Stomach (tissue), 9 donors: Measurements from ENCODE around the gene ZMIZ1. TPM values are rescaled to one million over a fixed set of nuclear protein-coding genes. Genes with fewer than 3 reads are reported as not detected.
A peak's percentile ranks its signal among the peaks of the same experiment; 100 is the strongest.

Experiments used
- DNase-seq, 2 donors: peaks; one replicate each; pipeline versions ENCODE4 v3.0.0 to v3.0.0-alpha.2; 2013 to 2019
- H3K27ac ChIP-seq, 5 donors: fragments of 200-600 bp in 4 of 5; sonication (generic) in 4 of 5; one replicate each; pipeline ENCODE4 v1.5.1; 2013 to 2019; ENCODE audit warnings: mild to moderate bottlenecking in 1 of 5, moderate library complexity in 1 of 5
- H3K27me3 ChIP-seq, 3 donors: fragments of 200-600 bp; sonication (generic); one replicate each; pipeline ENCODE4 v1.5.1; 2017 to 2019; ENCODE audit warnings: mixed run types in 1 of 3
- H3K36me3 ChIP-seq, 4 donors: fragments of 200-600 bp; sonication (generic); 1 replicate in 3 of 4; 2 replicates in 1 of 4; pipeline ENCODE4 v1.5.1; 2016 to 2019
- H3K4me1 ChIP-seq, 4 donors: fragments of 200-600 bp; sonication (generic); one replicate each; pipeline ENCODE4 v1.5.1; 2016 to 2019
- H3K4me3 ChIP-seq, 4 donors: fragments of 200-600 bp; sonication (generic) in 3 of 4; one replicate each; pipeline ENCODE4 v1.5.1; 2016 to 2019; ENCODE audit warnings: mild to moderate bottlenecking in 1 of 4
- H3K9me3 ChIP-seq, 4 donors: fragments of 200-600 bp; sonication (generic); one replicate each; pipeline ENCODE4 v1.5.1; 2016 to 2019
- EP300 ChIP-seq: sonication (generic); formaldehyde crosslinking; IDR thresholded peaks from one replicate; pipeline ENCODE4 v1.6.1; 2017; ENCODE audit warnings: antibody characterized with exemption
- POLR2A ChIP-seq, 4 donors: fragments of 450-650 bp; IDR thresholded peaks; one replicate each; pipeline ENCODE4 v1.6.1; 2016; ENCODE audit warnings: antibody characterized with exemption in 4 of 4, control low read depth in 2 of 4, mild to moderate bottlenecking in 1 of 4, moderate library complexity in 1 of 4
- POLR2AphosphoS5 ChIP-seq, 3 donors: sonication (generic); formaldehyde crosslinking; IDR thresholded peaks; one replicate each; pipeline ENCODE4 v1.6.1; 2016; ENCODE audit warnings: antibody characterized with exemption in 3 of 3
- WGBS, 5 donors: extraction: QIAGEN DNeasy Blood & Tissue Kit in 3 of 5; methylation state at CpG; one replicate each; pipeline versions ENCODE4 v1.1.5 to v1.1.7; 2013 to 2018; 5-methylcytosine and 5-hydroxymethylcytosine counted together
- intact Hi-C: fragments of 100-400 bp; cut with DNase I; formaldehyde crosslinking; loops from one replicate; pipeline ENCODE4 v1.15.1; 2023; ENCODE audit warnings: low total_unique reads
- polyA plus RNA-seq, 3 donors: library from polyadenylated mRNA; stranded (reverse); fragments of 200-250 nt; gene quantifications; one replicate each; pipeline ENCODE4 v1.2.3, GENCODE V29; 2013
- total RNA-seq, 5 donors: library from RNA; depleted of rRNA; stranded (reverse); fragments of >200 nt; gene quantifications; one replicate each; pipeline versions ENCODE4 v1.1.0 to v1.2.3, GENCODE V29; 2014 to 2016
- TF ChIP-seq, protein P1 (sequence below), 7 experiments: fragments of 450-650 bp in 4 of 7; fragments of 200-600 bp in 3 of 7; sonication (generic) in 3 of 7; IDR thresholded peaks; one replicate each; pipeline ENCODE4 v1.5.1; 2016 to 2019; ENCODE audit warnings: antibody characterized with exemption in 7 of 7, control low read depth in 2 of 7, mild to moderate bottlenecking in 1 of 7
- donor health status: healthy with polysubstance abuse.
- donor health status: Bipolar disorder and iron deficiency.
- donor health status: healthy.

The ZMIZ1 gene
- total and polyA plus RNA-seq, 8 donors: 17.7 to 103 (median 26.3) TPM

- Histone ChIP-seq H3K27me3 (no peaks in the 10 kb centered on the region), H3K27ac (peak overlapping the region; percentile 58 to 99 (median 89)), H3K4me3 (no peak overlapping the region), H3K36me3 (no peaks in the 10 kb centered on the region), H3K9me3 (no peaks in the 10 kb centered on the region), H3K4me1 (peaks cover 99 to 100% (median 100%) of the 10 kb centered on the region in 4 donors)
- no peak for DNase-seq
- intact Hi-C loops: loop anchor here (10.0 kb wide), 2 partner anchors 56 to 116 kb away; no protein-coding TSS in a partner anchor
- WGBS, 5 donors: 33 to 79% (median 67%) methylated on average over 1 of the region's 1 CpG
- TF ChIP-seq POLR2A (IDR thresholded peaks at IDR 0.05) (no peak), EP300 (no peak), POLR2AphosphoS5 (IDR thresholded peaks at IDR 0.05) (no peak)
- TF ChIP-seq, protein P1, sequence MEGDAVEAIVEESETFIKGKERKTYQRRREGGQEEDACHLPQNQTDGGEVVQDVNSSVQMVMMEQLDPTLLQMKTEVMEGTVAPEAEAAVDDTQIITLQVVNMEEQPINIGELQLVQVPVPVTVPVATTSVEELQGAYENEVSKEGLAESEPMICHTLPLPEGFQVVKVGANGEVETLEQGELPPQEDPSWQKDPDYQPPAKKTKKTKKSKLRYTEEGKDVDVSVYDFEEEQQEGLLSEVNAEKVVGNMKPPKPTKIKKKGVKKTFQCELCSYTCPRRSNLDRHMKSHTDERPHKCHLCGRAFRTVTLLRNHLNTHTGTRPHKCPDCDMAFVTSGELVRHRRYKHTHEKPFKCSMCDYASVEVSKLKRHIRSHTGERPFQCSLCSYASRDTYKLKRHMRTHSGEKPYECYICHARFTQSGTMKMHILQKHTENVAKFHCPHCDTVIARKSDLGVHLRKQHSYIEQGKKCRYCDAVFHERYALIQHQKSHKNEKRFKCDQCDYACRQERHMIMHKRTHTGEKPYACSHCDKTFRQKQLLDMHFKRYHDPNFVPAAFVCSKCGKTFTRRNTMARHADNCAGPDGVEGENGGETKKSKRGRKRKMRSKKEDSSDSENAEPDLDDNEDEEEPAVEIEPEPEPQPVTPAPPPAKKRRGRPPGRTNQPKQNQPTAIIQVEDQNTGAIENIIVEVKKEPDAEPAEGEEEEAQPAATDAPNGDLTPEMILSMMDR (IDR thresholded peaks at IDR 0.05): no peak
These were observed 10.3 kb downstream of the ZMIZ1 start for GRCh38 chr10:79079054-79079397.

- intact Hi-C loops: loop anchor here (10.0 kb wide), 2 partner anchors 55 to 115 kb away; no protein-coding TSS in a partner anchor
- Histone ChIP-seq H3K4me1 (peaks cover 99 to 100% (median 100%) of the 10 kb centered on the region in 4 donors), H3K27ac (peak overlapping the region; percentile 58 to 99 (median 89)), H3K36me3 (no peaks in the 10 kb centered on the region), H3K27me3 (no peaks in the 10 kb centered on the region), H3K9me3 (no peaks in the 10 kb centered on the region), H3K4me3 (no peak overlapping the region)
- TF ChIP-seq, protein P1 (IDR thresholded peaks at IDR 0.05): no peak
- TF ChIP-seq POLR2A (IDR thresholded peaks at IDR 0.05): no peak
- TF ChIP-seq EP300: no peak
- TF ChIP-seq POLR2AphosphoS5 (IDR thresholded peaks at IDR 0.05): no peak
- DNase-seq: peak in 1 of 2 donors; percentile 58
- 36 to 51% (median 37%) methylated on average over 12 to 15 of the region's 15 CpGs for WGBS, 5 donors
These were observed 11.0 kb downstream of the ZMIZ1 start for GRCh38 chr10:79079490-79080355.

DNA sequence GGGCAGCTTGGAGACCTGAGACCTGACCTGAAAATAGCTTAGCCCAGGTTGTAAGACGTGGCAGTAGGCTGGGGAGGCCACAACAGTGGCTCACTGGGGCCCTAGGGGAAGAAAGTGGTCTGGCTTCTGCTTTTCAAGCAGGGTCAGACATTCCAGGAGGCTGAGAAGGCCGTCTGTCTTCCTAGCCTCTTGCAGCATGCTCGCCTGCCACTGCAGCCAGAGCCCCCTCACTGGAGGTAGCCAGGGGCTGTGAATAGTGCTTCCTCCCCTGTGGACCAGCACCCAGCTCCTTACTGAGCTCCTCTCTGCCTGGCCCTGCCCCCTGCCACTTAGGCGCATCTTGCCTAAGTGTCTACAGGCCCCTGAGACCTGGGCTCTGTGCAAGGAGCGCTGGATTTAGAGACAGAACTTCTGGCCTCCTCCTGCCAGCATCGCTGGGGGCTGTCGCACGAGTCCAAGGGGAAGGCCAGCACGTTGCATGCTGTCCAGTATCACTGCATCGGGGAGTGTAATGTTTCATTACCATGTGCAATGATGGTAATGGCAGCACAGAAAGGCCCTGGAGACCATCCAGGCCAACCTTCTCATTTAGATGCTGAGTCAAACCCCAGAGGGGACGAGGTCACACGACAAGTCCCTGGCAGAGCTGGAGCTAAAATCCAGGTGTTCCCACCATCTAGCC is 12.7 kb downstream of the ZMIZ1 start:
- no peak overlapping the region for H3K4me3 ChIP-seq
- no peaks in the 10 kb centered on the region for H3K36me3 ChIP-seq
- peak overlapping the region; percentile 63 to 99 (median 89) for H3K27ac ChIP-seq
- DNase-seq: no peak
- TF ChIP-seq POLR2AphosphoS5 (IDR thresholded peaks at IDR 0.05) (peak in 1 of 3 donors; percentile 21), POLR2A (IDR thresholded peaks at IDR 0.05) (no peak)
- H3K27me3 ChIP-seq: no peaks in the 10 kb centered on the region
- intact Hi-C loops: no loop called here
- 35 to 65% (median 46%) methylated on average over 8 to 12 of the region's 12 CpGs for WGBS, 5 donors
- no peaks in the 10 kb centered on the region for H3K9me3 ChIP-seq
- H3K4me1 ChIP-seq: peaks cover 99 to 100% (median 100%) of the 10 kb centered on the region in 4 donors

- Histone ChIP-seq H3K4me1 (peaks cover 99 to 100% (median 100%) of the 10 kb centered on the region in 4 donors), H3K27ac (peak overlapping the region; percentile 63 to 99 (median 89)), H3K36me3 (no peaks in the 10 kb centered on the region), H3K4me3 (no peak overlapping the region), H3K27me3 (no peaks in the 10 kb centered on the region), H3K9me3 (no peaks in the 10 kb centered on the region)
- 81 to 93% (median 90%) methylated on average over 5 to 6 of the region's 6 CpGs for WGBS, 5 donors
- TF ChIP-seq EP300: no peak
- TF ChIP-seq POLR2A (IDR thresholded peaks at IDR 0.05): no peak
- TF ChIP-seq, protein P1 (IDR thresholded peaks at IDR 0.05): no peak
- TF ChIP-seq POLR2AphosphoS5 (IDR thresholded peaks at IDR 0.05): no peak
- intact Hi-C loops: no loop called here
- no peak for DNase-seq
These were observed 13.2 kb downstream of the ZMIZ1 start for GRCh38 chr10:79082035-79082373.
